Stimulated activated CD4-positive, alpha-beta T cell treated with anti-CD3 and anti-CD28 coated beads, TNF-alpha, amount 100 ng/mL, for 48 hours (primary cell): Measurements from ENCODE around the gene TAS2R19.

Experiments used
- DNase-seq, 3 donors: peaks; one replicate each; pipeline ENCODE4 v3.0.0-alpha.2; 2020; ENCODE audit warnings: low read depth in 3 of 3

The TAS2R19 gene

GRCh38 chr12:10994307-10994706, 28.1 kb downstream of the TAS2R19 start:
- DNase-seq, result no peak

GRCh38 chr12:10989107-10989506, 33.3 kb downstream of the TAS2R19 start:
- no peak for DNase-seq

- no peak for DNase-seq
These were observed 35.6 kb downstream of the TAS2R19 start, which contains the start of gene TAS2R50 for GRCh38 chr12:10986812-10987211. TSS of gene TAS2R50 (minus strand) at chr12:10986912. CDS start at chr12:10986860, 52 bp downstream.

- no peak for DNase-seq
These were observed 40.2 kb downstream of the TAS2R19 start for GRCh38 chr12:10982244-10982643.

- DNase-seq, result no peak
These were observed 47.5 kb downstream of the TAS2R19 start for GRCh38 chr12:10974965-10975364.
